Effector memory CD8-positive, alpha-beta T cell (primary cell): ENCODE results near the gene MAD1L1.

Source experiments
- ATAC-seq: fragments of 150-1000 bp; cut with Tn5 transposase; replicated peaks from 2 replicates; pipeline ENCODE4 v1.10.0; 2021; ENCODE audit warnings: mild to moderate bottlenecking, moderate library complexity
- DNase-seq, 3 experiments: peaks; one replicate each; pipeline ENCODE4 v3.0.0; 2021
- H3K27ac Mint-ChIP-seq, 2 donors: one replicate each; pipeline ENCODE4 v1.8.0; 2022; ENCODE audit warnings: mild to moderate bottlenecking in 2 of 2, mixed read lengths in 2 of 2, moderate library complexity in 2 of 2
- H3K27me3 Mint-ChIP-seq, 2 donors: one replicate each; pipeline ENCODE4 v1.8.0; 2022; ENCODE audit warnings: mixed read lengths in 2 of 2
- H3K36me3 Mint-ChIP-seq: one replicate; pipeline ENCODE4 v1.8.0; 2022; ENCODE audit warnings: mild to moderate bottlenecking, moderate library complexity, mixed read lengths; ENCODE audit not compliant: insufficient read depth
- H3K4me1 Mint-ChIP-seq, 2 donors: one replicate each; pipeline ENCODE4 v1.8.0; 2022; ENCODE audit warnings: low read depth in 2 of 2, mixed read lengths in 2 of 2
- H3K4me3 Mint-ChIP-seq, 2 donors: one replicate each; pipeline ENCODE4 v1.8.0; 2022; ENCODE audit warnings: mild to moderate bottlenecking in 2 of 2, mixed read lengths in 2 of 2, moderate library complexity in 2 of 2
- H3K9me3 Mint-ChIP-seq, 2 donors: one replicate each; pipeline ENCODE4 v1.8.0; 2022; ENCODE audit warnings: mixed read lengths in 2 of 2

MAD1L1 gene

GRCh38 chr7:2175091-2175490 is 57.7 kb downstream of the MAD1L1 start:
- ATAC-seq, result no peak
- Mint-ChIP-seq H3K4me1 (peaks cover 3 to 10% of the 10 kb centered on the region in 2 donors), H3K27me3 (no peaks in the 10 kb centered on the region), H3K27ac (peak overlapping the region in 1 of 2 donors; percentile 80), H3K4me3 (no peak overlapping the region), H3K9me3 (no peaks in the 10 kb centered on the region), H3K36me3 (peaks cover 4% of the 10 kb centered on the region)
- DNase-seq, result no peak

- Mint-ChIP-seq H3K27ac (peak overlapping the region; percentile 59 to 65), H3K4me3 (no peak overlapping the region), H3K36me3 (no peaks in the 10 kb centered on the region), H3K27me3 (no peaks in the 10 kb centered on the region), H3K9me3 (no peaks in the 10 kb centered on the region), H3K4me1 (peaks cover 3 to 10% of the 10 kb centered on the region in 2 donors)
- no peak for ATAC-seq
- no peak for DNase-seq
These were observed 59.4 kb downstream of the MAD1L1 start for GRCh38 chr7:2173189-2173827.

- Mint-ChIP-seq H3K4me3 (no peak overlapping the region), H3K4me1 (peaks cover 3 to 10% of the 10 kb centered on the region in 2 donors), H3K36me3 (no peaks in the 10 kb centered on the region), H3K27ac (no peak overlapping the region), H3K9me3 (no peaks in the 10 kb centered on the region), H3K27me3 (no peaks in the 10 kb centered on the region)
- ATAC-seq, result no peak
- DNase-seq, result no peak
These were observed 60.2 kb downstream of the MAD1L1 start for GRCh38 chr7:2172311-2173188.

GRCh38 chr7:2171855-2172254 is 60.9 kb downstream of the MAD1L1 start:
- ATAC-seq, result no peak
- Mint-ChIP-seq H3K36me3 (peaks cover 4% of the 10 kb centered on the region), H3K4me3 (no peak overlapping the region), H3K27me3 (no peaks in the 10 kb centered on the region), H3K9me3 (no peaks in the 10 kb centered on the region), H3K4me1 (peaks cover 3 to 10% of the 10 kb centered on the region in 2 donors), H3K27ac (no peak overlapping the region)
- DNase-seq, result no peak

- peaks cover 5% of the 10 kb centered on the region for H3K36me3 Mint-ChIP-seq
- peaks cover 3 to 10% of the 10 kb centered on the region in 2 donors for H3K4me1 Mint-ChIP-seq
These were observed 61.9 kb downstream of the MAD1L1 start for GRCh38 chr7:2170576-2171521.

GRCh38 chr7:2169923-2170575 is 62.7 kb downstream of the MAD1L1 start:
- Mint-ChIP-seq H3K27ac (peak overlapping the region in 1 of 2 donors; percentile 45), H3K4me3 (no peak overlapping the region), H3K27me3 (no peaks in the 10 kb centered on the region), H3K9me3 (no peaks in the 10 kb centered on the region), H3K4me1 (peaks cover 3 to 7% of the 10 kb centered on the region in 2 donors), H3K36me3 (peaks cover 5% of the 10 kb centered on the region)
- no peak for ATAC-seq
- DNase-seq, result no peak

More at GRCh38 chr7:2170576-2171521, 61.9 kb downstream of the MAD1L1 start:
- H3K4me3 Mint-ChIP-seq, result no peak overlapping the region
- no peak for DNase-seq
- H3K9me3 Mint-ChIP-seq, result no peaks in the 10 kb centered on the region
- ATAC-seq, result no peak
- no peaks in the 10 kb centered on the region for H3K27me3 Mint-ChIP-seq
- no peak overlapping the region for H3K27ac Mint-ChIP-seq

GRCh38 chr7:2168615-2169311 is 64.0 kb downstream of the MAD1L1 start:
- H3K36me3 Mint-ChIP-seq, result peaks cover 5% of the 10 kb centered on the region
- ATAC-seq, result no peak
- no peak overlapping the region for H3K27ac Mint-ChIP-seq
- H3K4me3 Mint-ChIP-seq, result no peak overlapping the region
- H3K27me3 Mint-ChIP-seq, result no peaks in the 10 kb centered on the region
- no peak for DNase-seq
- H3K4me1 Mint-ChIP-seq, result peaks cover 3 to 7% of the 10 kb centered on the region in 2 donors
- no peaks in the 10 kb centered on the region for H3K9me3 Mint-ChIP-seq

GRCh38 chr7:2166625-2167280 is 66.0 kb downstream of the MAD1L1 start:
- H3K4me1 Mint-ChIP-seq, result peaks cover 0 to 2% of the 10 kb centered on the region in 2 donors
- DNase-seq (no peak), ATAC-seq (no peak)

GRCh38 chr7:2165610-2166594 is 66.8 kb downstream of the MAD1L1 start:
- Mint-ChIP-seq H3K36me3 (peaks cover 5% of the 10 kb centered on the region), H3K27me3 (no peaks in the 10 kb centered on the region), H3K9me3 (no peaks in the 10 kb centered on the region), H3K4me3 (no peak overlapping the region), H3K4me1 (peaks cover 0 to 2% of the 10 kb centered on the region in 2 donors), H3K27ac (no peak overlapping the region)
- no peak for DNase-seq
- ATAC-seq, result no peak

More at GRCh38 chr7:2166625-2167280, 66.0 kb downstream of the MAD1L1 start:
- Mint-ChIP-seq H3K9me3 (no peaks in the 10 kb centered on the region), H3K27me3 (no peaks in the 10 kb centered on the region), H3K36me3 (peaks cover 5% of the 10 kb centered on the region), H3K4me3 (no peak overlapping the region), H3K27ac (no peak overlapping the region)

GRCh38 chr7:2165239-2165609 is 67.5 kb downstream of the MAD1L1 start:
- H3K36me3 Mint-ChIP-seq, result peaks cover 5% of the 10 kb centered on the region
- no peak overlapping the region for H3K4me3 Mint-ChIP-seq
- H3K4me1 Mint-ChIP-seq, result peaks cover 0 to 2% of the 10 kb centered on the region in 2 donors
- H3K27ac Mint-ChIP-seq, result peak overlapping the region in 1 of 2 donors; percentile 49
- no peaks in the 10 kb centered on the region for H3K9me3 Mint-ChIP-seq
- no peaks in the 10 kb centered on the region for H3K27me3 Mint-ChIP-seq
- DNase-seq, result no peak
- ATAC-seq, result no peak

- Mint-ChIP-seq H3K4me1 (peaks cover 0 to 2% of the 10 kb centered on the region in 2 donors), H3K27me3 (no peaks in the 10 kb centered on the region), H3K4me3 (no peak overlapping the region), H3K27ac (peak overlapping the region in 1 of 2 donors; percentile 49), H3K36me3 (peaks cover 5% of the 10 kb centered on the region), H3K9me3 (no peaks in the 10 kb centered on the region)
- no peak for ATAC-seq
- no peak for DNase-seq
These were observed 68.1 kb downstream of the MAD1L1 start for GRCh38 chr7:2164646-2165045.
